H1 (cell line): ENCODE results near the gene SMLR1.

Experiments used
- BACH1 ChIP-seq: IDR thresholded peaks from 2 replicates; pipeline ENCODE4 v1.6.1; 2012; ENCODE audit warnings: low read length, improper control_type of control experiment
- BRCA1 ChIP-seq: IDR thresholded peaks from 2 replicates; pipeline ENCODE4 v1.6.1; 2012; ENCODE audit warnings: low read depth, low read length, improper control_type of control experiment
- CHD7 ChIP-seq: fragments of 300-600 bp; sonication (generic); IDR thresholded peaks from 2 replicates; pipeline ENCODE4 v1.7.1; 2012; ENCODE audit warnings: low read length, moderate library complexity, mild to moderate bottlenecking, inconsistent platforms; ENCODE audit not compliant: insufficient replicate concordance
- EP300 ChIP-seq, 2 experiments: IDR thresholded peaks; 1 replicate in 1 of 2; 2 replicates in 1 of 2; pipeline ENCODE4 v1.6.1; 2011 to 2012; ENCODE audit warnings: low read depth in 2 of 2, low read length in 2 of 2, mild to moderate bottlenecking in 2 of 2, borderline replicate concordance in 1 of 2, inconsistent platforms in 1 of 2, moderate library complexity in 1 of 2
- RFX5 ChIP-seq: IDR thresholded peaks from 2 replicates; pipeline ENCODE4 v1.6.1; 2011; ENCODE audit warnings: low read depth, low read length, improper control_type of control experiment, borderline replicate concordance
- SP1 ChIP-seq: IDR thresholded peaks from 2 replicates; pipeline ENCODE4 v1.6.1; 2011; ENCODE audit warnings: low read depth, low read length
- TAF1 ChIP-seq: IDR thresholded peaks from 2 replicates; pipeline ENCODE4 v1.6.1; 2011; ENCODE audit warnings: mild to moderate bottlenecking, low read depth, low read length
- TF ChIP-seq, protein P1 (sequence below), 3 experiments: IDR thresholded peaks; 1 replicate in 2 of 3; 2 replicates in 1 of 3; pipeline versions ENCODE4 v1.5.1 to v1.6.1; 2011; ENCODE audit warnings: low read length in 3 of 3, mild to moderate bottlenecking in 3 of 3, inconsistent platforms in 2 of 3, low read depth in 1 of 3, moderate library complexity in 1 of 3; ENCODE audit not compliant: insufficient read depth in 1 of 3; ENCODE audit errors: control extremely low read depth in 1 of 3

GRCh38 chr6:130824978-130825694, 2.1 kb upstream of the SMLR1 start:
- TF ChIP-seq RFX5 (no peak), TAF1 (no peak), BACH1 (no peak), EP300 (IDR thresholded peaks at IDR 0.05; ENCODE audit: borderline replicate concordance in 1 of 2, low read depth in 2 of 2, low read length in 2 of 2) (no peak), SP1 (no peak), BRCA1 (no peak), CHD7 (no peak)
- TF ChIP-seq, protein P1, sequence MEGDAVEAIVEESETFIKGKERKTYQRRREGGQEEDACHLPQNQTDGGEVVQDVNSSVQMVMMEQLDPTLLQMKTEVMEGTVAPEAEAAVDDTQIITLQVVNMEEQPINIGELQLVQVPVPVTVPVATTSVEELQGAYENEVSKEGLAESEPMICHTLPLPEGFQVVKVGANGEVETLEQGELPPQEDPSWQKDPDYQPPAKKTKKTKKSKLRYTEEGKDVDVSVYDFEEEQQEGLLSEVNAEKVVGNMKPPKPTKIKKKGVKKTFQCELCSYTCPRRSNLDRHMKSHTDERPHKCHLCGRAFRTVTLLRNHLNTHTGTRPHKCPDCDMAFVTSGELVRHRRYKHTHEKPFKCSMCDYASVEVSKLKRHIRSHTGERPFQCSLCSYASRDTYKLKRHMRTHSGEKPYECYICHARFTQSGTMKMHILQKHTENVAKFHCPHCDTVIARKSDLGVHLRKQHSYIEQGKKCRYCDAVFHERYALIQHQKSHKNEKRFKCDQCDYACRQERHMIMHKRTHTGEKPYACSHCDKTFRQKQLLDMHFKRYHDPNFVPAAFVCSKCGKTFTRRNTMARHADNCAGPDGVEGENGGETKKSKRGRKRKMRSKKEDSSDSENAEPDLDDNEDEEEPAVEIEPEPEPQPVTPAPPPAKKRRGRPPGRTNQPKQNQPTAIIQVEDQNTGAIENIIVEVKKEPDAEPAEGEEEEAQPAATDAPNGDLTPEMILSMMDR (IDR thresholded peaks at IDR 0.05; ENCODE audit: control extremely low read depth in 1 of 3, insufficient read depth in 1 of 3, low read depth in 1 of 3, low read length in 3 of 3): no peak
